GM19043 (cell line): Measurements from ENCODE around the gene SNRNP48.

Source experiments
- ATAC-seq: cut with Tn5 transposase; IDR thresholded peaks from one replicate; pipeline ENCODE4 v1.9.1; 2021; ENCODE audit warnings: low read depth; ENCODE audit not compliant: unreplicated experiment

Gene SNRNP48, protein sequence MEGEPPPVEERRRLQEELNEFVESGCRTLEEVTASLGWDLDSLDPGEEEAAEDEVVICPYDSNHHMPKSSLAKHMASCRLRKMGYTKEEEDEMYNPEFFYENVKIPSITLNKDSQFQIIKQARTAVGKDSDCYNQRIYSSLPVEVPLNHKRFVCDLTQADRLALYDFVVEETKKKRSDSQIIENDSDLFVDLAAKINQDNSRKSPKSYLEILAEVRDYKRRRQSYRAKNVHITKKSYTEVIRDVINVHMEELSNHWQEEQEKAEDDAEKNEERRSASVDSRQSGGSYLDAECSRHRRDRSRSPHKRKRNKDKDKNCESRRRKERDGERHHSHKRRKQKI

DNA sequence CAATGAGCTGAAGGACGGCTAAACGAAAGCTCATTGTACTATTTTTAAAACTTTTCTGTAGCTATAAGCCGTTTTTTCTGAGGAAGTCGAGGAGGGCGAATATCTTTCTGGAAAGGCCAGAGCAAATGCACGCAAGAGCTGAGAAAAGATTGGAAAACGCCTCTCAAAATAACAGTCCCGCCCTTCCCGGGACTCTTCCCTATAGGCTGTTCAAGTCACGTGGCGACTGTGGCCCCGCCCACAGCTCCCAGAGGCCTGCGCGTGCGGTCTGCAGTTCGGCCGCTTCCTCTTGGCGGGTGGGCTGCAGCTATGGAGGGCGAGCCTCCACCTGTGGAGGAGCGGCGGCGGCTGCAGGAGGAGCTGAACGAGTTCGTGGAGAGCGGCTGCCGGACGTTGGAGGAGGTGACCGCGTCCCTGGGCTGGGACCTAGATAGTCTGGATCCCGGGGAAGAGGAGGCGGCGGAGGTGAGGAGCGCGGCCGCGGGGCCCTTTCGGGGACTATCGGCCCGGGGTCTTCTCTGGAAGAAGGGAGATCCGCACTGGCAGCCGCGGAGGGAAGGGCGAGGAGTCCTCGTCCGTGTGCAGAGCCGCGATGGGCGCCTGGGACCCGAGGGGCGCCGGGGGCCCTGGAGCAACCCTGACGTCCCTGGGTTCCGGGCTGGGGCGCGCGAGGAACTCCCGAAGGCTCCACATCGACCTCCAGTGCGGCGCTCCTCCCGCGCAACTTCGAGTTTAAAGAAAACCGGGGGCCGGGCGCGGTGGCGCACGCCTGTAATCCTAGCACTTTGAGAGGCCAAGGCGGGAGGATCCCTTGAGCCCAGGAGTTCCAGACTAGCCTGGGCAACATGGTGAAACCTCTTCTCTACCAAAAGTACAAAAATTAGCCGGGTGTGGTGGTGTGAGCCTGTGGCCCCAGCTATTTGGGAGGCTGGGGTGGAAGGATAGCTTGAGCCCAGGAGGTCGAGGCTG, at the start of gene SNRNP48:
SNRNP48 (plus strand) TSS at position 250 of the 969 bp plus-strand sequence; CDS start at position 310, 60 bp downstream.
- peak; percentile 98 for ATAC-seq

DNA sequence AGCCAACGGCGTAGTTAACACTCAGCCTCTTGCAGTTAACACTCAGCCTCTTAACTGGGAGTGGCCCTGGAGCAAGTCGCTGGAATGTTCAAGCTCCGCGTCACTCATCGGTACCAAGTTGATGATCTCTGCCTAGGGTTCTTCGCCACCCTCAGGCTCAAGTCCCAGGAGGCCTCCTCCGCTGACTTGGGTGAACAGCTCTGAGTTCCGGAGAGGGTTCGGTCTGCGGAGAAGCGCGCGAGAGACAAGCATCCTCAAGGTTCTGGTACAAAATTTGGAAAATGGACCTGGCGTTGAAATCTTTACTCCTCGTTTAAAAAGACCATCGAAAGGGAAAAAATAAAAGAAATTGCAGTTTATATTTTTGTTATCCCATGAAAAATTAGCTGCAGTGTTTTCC, 49.4 kb upstream of the SNRNP48 start:
- no peak for ATAC-seq

DNA sequence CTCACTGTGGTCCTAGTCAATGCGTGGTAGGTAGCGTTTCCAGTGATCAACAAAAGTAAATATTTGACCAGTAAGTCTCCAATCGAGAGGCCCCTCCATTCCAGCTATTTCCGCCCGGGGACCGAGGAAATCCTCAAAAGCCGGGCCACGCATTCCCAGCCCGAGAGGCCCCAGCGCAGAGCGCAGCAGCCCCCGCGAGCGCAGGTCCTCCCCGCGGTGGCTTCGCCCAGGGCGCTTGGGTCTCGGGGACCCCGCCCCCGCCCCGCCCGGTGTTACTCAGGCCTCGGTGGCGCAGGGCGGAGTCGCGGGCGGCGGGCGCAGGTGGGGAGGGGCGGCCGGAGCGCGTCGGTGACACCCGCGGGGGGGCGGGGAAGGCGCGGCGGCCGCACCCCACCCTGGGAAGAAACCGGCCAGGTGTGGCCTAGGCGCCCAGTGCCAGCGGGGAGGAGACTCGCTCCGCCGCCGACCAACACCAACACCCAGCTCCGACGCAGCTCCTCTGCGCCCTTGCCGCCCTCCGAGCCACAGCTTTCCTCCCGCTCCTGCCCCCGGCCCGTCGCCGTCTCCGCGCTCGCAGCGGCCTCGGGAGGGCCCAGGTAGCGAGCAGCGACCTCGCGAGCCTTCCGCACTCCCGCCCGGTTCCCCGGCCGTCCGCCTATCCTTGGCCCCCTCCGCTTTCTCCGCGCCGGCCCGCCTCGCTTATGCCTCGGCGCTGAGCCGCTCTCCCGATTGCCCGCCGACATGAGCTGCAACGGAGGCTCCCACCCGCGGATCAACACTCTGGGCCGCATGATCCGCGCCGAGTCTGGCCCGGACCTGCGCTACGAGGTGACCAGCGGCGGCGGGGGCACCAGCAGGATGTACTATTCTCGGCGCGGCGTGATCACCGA, 48.6 kb upstream of the SNRNP48 start, which contains the start of gene DSP:
DSP (plus strand) TSS at position 497 of the 890 bp plus-strand sequence; CDS start at position 742, 245 bp downstream.
- ATAC-seq: no peak

DNA sequence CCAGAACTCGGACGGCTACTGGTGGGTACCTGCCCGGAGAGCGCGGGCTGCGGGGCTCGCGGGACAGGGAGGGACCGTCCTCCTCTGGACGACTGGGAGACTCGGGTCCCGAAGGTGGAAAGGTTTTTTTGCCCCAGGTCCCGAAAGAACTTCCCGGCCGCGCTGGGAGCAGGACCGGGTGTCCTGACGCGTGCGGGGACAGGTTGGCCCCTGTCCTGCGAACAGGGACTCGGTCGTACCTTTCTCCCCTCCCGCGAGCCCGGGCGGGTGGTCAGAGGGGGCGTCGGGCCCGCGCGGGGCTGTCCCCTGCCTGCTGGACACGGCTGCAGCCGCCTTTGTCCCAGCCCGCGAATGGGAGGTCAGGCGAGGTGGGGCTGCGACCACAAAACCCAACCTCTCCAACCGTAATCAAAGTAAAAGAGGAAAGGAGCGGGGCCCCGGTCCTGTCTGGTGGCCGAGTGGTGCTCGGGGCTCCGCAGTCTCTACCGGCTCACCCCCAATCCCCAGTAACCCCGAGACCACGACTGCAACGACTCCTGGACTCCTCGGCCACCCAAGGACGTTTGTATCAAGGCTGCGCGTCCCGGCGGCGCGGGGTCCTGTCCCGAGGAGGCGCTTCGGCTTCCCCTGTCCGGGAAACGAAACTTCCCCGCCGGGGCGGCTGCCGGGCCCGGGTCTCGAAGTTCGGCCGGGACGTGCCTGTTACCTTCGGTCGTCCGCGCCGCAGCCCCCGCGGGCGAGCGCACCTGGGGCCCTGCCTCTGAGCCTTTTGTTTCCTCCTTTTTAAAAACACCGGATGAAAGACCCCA, 47.7 kb upstream of the SNRNP48 start:
- no peak for ATAC-seq

DNA sequence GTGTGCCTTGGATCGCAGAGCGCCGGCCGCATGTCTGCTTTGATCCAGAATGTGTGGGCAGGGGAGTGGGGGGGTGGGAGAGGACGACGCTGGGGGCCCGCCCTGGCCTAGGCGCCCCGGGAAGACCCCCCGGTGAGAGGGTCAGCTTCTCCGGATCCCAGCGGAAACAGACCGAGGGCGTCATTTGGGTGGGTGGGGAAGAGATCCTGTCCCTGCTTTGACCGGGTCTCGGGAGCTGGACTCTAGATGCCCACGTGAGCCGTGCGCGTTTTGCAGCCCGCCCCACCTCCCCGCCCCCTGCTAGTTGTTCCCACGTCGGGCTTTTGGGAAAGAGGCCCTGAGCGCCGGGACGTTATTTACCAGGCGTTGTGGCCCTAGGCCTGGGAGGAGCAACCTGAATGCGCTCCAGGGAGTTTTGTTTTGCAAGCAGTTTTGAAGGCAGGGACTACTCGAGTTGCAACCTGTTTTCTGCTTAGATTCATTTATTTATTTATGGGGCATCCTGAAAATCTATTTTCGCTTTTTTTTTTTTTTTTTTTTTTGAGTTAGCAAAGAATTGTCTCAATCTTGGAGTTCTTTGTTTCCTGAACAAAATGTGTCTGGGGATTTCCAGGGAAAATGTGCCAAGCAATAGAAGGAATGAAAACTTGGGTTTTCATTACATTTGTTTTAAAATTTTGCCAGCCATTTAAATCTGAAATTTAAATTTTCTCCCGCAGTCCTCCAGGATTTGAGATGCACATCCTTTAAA, 46.9 kb upstream of the SNRNP48 start:
- ATAC-seq: no peak

DNA sequence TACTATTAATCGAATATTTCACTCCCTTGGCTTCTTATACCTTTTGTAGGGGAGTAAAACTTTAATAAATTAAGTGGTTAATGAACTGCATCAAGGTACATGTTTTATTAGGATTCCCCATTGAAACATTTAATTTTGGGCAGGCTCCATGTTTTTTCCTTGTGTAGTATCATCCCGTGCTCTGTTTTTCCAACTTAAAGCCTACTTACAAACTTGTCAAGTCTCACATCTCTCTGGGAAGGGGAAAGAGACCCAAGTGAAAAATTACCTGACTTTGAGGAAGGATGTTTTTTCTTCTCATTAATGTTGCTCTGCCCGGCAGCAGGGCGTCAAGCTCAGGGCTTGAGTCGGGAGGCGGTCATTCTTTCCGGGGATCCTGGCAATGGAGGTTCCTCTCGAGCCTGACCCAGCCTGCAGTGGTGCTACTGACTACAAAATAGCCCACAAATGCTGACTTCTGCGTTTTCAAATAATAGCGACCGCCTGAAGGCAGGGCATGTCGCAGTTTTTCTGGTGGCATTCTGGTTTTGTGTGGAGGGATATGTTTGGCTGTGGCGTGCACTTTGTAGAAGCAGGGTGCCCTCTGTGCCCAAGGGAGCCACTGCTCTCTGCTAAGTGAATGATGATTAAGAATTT, 46.1 kb upstream of the SNRNP48 start:
- ATAC-seq: no peak

DNA sequence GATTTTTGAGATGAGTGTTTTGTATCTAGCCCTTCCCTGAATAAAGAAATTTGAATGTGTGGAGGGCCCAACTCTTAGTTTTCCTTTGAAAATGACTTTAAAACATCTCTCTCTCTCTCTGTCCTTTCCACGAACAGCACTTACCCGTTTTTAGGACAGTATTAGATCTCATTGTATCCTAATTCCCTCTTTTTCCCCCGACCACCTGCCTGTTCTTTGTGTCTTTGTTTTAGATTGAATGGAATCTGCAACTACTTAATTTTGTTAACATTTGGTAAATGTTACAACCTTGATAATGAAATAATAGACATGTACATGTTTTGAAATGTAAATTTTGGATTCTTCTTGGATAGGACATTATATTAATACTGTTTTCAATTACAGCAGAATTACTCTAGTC, 45.4 kb upstream of the SNRNP48 start:
- no peak for ATAC-seq

DNA sequence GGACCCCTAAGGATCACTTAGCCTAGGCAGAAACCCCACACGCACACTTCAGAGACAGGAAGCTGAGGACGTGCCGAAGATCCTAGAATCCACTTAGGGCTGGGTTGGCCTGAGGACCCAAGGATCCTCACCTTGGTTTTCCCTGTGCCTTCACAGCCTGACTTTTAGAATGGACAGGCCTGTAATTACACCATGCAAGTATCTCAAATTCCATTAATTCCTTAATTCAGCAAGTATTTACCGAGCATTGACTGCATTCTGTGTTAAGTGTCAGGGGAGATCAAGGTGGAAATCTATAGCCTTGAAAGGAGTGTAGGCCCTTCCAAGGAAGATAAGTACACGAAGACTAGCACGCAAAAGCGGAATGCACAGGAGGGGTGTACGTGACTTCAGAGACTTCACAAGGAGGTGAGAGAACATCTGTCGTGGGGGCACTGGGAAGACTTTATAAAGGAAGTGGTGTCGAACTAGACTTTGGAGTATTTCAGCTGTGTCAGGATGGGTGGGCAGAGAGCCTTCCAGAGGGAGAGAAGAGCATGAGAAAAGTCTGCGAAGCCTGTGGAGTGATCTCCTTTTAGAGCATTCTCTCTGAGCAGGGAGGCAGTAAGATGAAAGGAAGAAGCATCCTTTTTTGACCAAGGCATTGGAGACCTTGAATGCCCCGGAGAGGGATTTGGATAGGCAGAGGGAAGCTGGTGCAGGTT, 44.5 kb upstream of the SNRNP48 start:
- ATAC-seq: no peak

DNA sequence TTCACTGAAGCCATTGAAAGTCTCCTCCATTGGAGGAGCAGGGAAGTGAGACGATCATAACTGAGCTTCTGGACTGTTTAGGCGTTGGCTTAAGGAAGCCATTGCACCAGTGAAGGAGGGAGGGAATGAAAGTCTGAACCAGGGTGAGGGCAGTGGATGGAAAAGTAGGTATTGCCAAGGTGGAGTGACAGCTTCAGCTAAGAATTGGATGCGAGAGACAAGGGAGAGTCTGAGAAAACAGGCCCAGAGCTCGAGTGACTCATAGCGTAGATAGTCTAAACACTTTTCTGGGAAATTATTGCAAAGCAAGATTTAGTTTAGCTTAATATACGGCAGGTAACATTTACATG, 44.0 kb upstream of the SNRNP48 start:
- no peak for ATAC-seq

DNA sequence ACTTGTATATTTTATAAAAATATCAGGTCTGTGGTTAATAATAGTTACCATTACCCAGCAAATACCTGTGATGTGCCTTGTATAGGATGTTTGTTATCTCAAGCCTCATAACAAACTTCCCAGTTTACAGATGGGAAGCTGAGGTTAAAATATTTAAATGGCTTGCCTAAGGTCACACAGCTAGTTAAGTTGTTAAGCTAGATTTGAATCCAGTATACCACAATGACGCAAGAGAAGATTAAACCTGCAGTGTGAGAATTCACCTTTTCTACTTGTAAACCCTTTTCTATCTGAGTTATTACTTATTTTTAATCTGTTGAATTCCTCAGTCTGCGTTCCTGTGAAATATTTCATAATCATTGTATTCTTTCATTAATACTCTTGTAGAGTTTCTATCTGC, 43.6 kb upstream of the SNRNP48 start:
- ATAC-seq: no peak

DNA sequence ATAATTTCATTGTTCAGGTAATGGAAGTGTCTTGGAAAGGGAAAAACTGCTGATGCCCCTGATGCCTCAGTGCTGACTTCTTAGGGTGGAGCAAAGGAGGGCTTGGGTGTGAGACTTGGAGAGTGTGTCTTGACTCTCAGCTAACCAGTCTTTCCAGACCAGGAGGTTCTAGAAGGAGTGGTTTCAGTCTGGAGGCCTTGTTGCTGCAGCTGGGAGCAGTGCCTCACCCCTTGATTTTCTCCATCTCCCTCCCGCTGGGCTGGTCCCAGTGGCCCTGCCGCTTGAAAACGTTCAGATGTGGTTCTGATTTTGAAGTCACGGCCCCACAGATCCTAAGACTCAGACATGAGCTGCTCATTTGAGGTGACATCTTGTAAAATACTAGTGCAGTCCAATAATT, 43.1 kb upstream of the SNRNP48 start:
- no peak for ATAC-seq

DNA sequence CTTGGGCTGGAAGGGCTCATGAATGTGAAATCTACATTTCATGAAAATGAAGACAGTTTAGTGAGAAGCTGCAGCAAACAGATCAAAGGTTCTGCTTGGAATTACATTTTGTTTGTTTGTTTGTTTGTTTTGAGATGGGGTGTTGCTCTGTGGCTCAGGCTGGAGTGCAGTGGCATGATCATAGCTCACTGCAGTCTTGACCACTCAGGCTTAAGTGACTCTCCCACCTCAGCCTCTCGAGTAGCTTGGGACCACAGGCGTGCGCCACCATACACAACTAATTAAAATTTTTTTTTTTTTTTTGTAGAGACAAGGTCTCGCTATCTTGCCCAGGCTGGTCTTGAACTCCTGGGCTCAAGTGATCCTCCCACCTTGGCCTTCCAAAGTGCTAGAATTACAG, 42.7 kb upstream of the SNRNP48 start:
- ATAC-seq: no peak

DNA sequence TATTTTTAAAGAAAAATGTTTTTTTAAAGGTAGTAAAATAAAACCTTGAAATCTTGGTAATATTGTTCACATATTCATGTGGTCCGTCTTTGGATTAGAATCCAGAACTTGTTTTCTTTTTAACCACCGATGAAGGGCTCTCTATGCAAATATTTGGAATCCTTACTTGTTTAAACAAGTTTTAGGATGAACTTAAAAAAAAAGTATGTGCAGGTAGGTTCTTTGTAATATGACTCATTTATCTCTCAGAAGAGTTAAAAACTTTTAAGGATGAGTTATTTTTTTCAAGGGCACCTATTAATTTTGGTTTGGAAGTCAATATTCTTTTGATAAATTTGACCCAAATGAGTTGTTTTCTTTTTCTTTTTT, 39.6 kb upstream of the SNRNP48 start:
- no peak for ATAC-seq

DNA sequence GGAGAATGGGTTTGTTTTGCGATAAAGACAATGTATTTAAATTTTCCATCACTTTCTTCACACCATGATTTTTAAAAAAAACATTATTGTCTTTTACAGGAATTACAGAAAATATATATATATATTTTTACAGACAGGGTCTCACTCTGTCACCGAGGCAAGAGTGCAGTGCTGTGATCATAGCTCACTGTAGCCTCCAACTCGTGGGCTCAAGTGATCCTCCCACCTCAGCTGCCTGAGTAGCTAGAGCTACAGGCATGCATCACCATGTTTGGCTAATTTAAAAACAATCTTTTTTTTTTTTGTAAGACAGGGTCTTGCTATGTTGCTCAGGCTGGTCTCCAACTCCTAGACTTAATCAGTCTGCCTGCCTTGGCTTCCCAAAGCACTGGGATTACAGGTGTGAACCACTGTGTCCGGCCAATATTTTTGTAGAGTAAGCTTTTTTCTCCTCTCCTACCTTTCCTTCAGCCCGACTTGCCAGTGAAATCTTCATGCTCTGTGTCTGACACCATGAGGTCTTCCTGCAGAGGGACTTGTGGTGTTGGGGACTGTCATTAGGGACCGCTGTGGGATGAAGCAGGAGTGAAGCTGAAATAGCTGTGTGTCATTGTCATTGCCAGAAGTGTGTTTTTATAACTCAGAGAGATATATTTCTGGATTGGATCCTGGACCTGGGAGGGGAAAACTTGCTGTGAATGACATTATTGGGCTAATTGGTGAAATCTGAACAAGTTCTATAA, 35.3 kb upstream of the SNRNP48 start:
- ATAC-seq: no peak

DNA sequence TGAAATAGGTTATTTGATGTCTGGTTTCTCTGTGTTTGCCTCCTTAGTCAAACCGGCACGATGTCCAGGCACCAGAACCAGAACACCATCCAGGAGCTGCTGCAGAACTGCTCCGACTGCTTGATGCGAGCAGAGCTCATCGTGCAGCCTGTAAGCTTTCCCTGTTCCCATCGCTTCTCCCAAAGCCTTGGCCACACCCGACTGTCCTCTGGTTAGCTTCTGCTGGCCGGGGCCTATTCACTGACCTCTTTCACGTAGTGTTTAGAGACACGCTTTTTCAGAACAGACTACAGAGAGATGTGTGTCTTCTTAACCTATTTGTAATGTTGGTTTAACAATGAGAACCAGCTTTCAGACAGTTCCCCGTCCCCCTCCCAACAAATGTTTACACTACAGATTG, 34.3 kb upstream of the SNRNP48 start:
- no peak for ATAC-seq

DNA sequence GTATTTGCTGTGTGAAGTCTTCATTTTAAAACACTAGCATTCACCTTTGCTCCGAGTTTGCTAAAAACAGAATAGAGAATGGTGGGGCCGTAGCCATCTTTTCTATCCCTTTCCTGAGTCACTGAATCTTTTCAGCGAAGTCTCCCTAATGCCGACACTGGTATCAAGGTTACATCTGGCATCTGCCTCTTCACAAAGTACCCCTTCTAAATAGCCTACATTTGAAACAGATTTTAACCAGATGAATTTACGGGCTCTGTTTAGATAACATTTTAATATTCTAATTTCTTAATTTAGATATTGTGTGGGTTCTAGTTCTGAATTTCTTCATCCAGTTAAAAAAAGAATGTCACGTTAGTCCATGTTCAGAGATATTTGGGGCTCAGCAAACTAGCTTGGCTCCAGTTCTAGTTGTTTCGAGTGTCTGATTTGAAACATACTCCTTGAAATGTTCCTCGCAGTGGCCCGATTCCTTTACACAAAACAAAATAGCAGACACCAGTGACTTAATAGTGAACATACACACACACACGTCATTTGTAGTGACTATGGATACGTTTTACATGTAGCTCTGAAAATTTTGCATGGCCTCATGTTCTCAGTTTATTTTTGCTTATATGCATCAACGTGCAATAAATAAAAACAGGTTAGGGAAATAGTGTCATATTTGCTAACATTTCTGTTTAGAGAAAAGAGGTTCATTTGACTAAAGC, 33.4 kb upstream of the SNRNP48 start:
- no peak for ATAC-seq

DNA sequence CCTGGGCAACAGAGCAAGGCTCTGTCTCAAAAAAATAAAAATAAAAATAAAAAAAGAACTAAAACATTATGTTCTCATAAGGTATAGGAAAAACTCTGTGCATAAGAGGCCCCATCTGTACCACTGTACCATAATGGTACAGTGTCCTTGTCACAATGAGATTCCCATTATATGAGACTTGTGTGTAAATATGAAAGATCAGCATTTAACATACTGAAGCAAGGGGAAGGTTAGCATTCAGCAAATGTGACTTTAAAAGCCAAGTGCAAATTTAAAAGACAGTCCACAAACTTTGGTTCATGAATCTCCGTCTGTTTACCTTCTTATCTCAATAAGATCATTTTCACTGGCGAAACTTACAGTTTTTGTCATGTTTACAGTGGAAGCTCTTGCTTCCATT, 32.3 kb upstream of the SNRNP48 start:
- no peak for ATAC-seq
